ENCODE data around the gene NAT14.
"Not testable (repeated sequence)": the region's sequence is repeated elsewhere in the genome, so short reads cannot be mapped to it uniquely, and the experiment has no call there.

The NAT14 gene

DNA sequence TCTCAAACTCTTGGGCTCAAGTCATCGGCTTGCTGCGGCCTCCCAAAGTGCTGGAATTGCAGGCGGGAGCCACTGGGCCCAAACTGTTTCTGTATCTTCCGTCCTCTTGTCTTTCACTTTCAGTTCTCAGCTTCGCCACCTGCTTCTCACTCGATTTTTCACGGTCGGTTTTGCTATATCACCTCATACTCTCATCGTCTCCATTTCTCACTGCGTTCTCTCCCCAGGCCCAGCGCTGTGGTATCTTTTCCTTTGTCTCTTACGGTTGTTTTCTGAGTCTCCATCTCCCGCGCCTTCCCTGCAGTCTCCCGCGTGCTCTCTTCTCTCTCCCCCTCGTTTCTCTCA, 18.1 kb downstream of the NAT14 start:
- no peak for DNase-seq (ENCODE audit: low read depth)

DNA sequence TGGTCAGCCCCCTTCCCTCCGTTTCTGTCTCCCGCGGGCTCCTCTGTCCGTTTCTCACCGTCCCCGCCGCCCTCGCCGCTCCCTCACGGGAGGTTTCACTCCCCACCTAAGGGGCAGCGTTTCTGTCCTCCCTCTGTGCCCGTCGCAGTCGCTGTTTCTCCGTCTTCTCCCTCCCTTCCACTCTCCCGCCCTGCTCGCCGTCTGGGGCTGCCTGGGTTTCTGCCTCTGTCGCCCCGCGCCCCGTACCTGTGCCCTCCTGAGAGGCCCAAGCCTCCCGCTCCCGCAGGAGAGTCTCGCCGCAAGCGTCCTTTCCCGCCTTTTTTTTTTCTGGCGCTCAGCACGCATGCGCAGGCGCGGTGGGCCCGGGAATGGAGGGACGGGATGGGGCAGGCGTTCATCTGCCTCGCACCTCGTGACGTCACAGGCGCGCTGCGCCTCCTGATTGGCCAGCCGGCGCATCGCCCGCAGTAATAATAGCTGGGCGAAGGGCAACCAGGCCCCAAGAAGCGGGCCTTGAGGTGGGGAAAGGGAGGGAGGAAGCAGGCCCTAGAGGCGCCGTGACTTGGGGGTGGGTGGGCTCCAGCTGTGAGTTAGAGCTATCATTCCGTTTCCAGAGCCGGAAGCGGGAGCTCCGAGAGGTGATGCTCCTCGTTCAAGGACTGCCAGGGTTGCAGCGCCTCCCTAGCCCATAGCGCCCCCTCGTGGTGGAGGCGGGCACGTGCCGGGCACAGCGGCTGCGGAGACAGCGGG, 18.7 kb downstream of the NAT14 start:
- no peak for DNase-seq (ENCODE audit: low read depth)

DNA sequence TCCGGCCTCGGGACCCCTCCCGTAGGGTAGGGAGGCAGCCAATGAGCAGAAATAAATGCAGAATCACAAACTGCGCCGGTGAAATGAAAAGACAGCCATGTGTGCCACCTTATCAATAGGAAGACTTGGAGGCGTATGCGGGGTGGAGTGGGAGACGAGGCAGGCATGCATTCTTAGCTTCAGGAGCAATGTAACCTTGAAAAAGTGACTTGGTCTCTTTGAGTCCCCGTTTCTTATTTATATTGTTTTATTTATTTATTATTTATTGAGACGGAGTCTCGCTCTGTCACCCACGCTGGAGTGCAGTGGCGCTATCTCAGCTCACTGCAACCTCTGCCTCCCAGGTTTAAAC, 19.2 kb downstream of the NAT14 start:
- DNase-seq (ENCODE audit: low read depth), result no peak

DNA sequence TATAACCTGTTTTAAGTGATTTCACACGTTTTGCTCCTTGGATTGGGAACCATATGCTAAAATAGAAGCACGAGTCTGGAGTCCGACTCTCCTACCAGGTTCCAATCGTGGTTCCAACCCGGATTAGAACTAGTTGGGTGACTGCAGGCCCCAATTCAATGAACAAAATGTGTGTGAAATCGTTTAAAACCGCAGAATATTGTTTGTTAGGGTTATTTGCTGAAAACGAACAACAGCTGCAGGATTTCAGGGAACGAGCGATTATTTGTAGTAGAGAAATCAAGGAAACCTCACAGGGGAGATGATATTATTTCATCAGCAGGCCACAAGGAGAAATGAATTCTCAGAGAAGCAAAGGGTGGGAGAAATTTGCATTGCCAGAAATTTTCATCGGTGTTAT, 20.0 kb downstream of the NAT14 start:
- no peak for DNase-seq (ENCODE audit: low read depth)

DNA sequence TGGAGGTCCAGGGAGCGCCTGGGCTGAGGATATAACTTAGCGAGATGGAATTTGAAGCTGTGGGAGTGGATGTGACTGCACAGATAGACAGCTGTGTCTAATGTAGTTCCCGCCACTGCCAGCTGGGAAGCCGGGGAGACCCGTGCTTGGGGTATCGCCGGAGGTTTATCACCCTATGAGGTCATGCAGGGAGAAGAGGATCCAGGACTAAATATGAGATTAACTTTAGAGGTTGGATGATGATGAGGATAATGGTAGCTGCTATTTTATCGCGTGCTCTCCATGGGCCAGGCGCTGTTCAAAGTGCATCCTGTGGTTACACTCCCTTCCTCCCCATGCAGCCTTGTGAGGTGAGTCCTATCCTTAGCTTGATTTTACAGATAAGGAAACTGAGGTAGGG, 23.1 kb downstream of the NAT14 start:
- no peak for DNase-seq (ENCODE audit: low read depth)

DNA sequence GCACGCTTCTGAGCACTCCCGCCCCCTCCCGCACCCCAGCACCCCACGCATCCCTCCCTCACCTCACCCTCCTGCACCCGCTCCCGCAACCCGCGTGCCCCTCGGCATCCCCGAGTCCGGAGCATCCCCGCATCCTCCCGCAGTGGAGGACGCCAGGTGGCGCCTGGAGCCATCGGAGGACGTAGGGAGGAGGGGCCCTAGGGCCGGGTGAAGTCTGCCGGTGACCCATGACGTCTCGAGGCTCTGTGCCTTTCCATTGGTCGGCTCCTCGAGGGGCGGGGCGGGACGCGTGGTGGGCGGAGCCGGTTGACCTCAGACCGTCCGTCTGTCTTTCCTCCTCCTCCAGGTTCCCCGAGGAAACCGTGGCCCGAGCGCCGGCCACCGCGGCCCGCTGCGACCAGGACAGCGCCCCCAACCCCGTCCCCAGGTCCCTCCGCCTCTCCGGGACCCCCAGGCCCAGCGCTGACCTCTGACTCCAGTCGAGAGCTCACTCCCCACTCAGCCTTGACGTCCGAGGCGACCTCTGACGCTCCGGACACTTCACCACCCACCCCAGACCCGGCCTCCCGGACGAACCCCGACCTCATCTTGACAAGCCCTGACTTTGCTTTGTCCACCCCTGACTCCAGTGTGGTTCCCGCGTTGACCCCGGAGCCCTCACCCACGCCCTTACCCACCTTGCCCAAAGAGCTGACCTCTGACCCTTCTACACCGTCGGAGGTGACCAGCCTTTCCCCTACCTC, 32.1 kb downstream of the NAT14 start:
- DNase-seq (ENCODE audit: low read depth), result peak; percentile 35

DNA sequence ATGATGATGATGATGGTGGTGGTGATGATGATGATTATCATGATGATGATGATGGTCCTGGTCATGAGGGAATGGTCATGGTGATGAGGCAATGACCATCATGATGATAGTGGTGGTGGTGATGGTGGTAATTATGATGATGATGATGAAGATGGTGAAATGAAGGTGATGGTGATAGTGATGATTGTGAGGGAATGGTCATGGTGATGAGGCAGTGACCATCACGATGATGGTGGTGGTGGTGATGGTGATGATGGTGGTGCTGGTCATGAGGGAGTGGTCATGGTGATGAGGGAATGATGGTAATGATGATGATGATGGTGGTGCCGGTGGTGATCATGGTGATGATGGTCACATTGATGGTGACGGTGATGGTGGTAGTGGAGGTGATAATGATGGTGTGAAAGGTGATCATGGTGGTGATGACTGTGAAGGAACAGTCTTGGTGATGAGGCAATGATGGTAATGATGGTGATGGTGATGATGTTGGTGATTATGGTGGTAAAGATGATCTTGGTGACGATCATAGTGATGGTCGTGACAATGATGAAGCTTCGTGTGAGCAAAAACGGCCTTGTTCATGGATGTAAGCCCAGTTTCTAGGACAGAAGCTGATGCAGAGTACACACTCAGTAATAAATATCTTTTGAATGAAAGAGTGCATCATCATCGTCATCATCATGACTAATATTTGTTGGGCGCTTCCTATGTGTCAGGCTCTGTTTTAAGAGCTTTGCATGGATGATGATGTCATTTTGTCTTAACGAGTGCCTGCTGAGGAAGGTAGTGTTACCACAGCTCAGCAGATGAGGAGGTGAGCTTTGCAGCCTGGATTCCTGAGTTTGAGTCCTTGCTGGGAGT, 34.7 kb downstream of the NAT14 start:
- peak; percentile 70 for DNase-seq (ENCODE audit: low read depth)

DNA sequence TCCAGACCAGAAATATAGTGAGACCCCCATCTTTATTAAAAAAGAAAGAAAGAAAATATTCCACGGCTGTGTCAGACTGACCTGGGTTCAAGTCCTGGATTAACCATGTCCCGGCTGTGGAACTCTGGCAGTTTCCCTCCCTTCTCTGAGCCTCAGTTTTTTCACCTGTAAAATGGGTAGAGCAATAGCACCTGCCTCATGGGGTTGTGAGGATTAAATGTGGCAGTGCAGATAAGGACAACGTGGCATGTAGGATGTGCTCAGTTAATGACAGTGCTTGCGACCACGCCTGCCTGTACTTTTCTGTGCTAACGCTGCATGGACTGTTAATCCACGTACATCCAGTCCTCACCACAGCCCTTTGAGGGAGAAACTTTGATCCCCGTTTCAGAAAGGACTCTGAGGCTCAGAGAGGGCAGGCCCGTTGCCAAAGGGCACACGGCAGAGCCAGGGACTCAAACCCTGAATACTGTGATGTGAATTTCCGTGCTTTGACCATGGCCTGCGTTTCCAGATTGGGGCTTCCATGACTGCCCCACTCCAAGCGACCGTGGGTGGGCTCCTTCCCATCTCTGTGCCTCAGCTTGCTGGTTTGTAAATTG, 35.8 kb downstream of the NAT14 start:
- DNase-seq (ENCODE audit: low read depth), result no peak

DNA sequence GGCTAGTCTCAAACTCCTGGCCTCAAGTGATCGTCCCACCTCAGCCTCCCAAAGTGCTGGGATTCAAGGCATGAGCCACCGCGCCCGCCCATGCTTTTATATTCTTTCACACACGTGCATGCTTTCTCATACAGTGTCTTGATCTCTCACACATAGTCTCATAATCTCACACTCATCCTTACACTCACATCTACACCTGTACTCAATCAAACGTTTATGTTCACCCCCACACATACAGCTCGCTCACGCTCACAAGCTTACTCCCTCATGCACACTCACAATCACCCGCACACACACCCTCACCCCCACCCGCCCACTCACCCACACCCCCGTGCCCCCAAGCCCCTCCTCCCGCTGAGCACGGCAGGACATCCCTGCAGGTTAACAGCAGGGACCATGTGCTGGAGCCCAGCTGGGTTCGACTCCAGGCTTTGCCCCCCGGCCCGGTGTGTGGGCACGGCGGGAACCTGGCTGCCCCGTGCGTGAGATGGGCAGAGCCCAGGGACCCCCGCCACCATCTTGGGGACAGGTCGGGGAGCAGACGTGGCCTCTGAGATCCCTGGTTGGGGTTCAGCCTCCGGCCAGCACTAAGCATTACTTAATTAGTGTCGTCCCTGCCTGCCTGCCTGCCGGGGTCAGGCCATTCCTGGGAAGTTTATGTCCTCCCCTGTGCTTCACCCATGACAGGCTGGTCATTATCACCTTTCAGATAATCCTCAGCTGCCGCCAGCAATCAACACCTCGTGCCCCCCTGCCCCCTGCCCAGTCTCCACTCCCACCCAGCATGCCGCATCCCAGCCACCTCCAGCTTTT, 40.5 kb downstream of the NAT14 start:
- DNase-seq (ENCODE audit: low read depth), result no peak

DNA sequence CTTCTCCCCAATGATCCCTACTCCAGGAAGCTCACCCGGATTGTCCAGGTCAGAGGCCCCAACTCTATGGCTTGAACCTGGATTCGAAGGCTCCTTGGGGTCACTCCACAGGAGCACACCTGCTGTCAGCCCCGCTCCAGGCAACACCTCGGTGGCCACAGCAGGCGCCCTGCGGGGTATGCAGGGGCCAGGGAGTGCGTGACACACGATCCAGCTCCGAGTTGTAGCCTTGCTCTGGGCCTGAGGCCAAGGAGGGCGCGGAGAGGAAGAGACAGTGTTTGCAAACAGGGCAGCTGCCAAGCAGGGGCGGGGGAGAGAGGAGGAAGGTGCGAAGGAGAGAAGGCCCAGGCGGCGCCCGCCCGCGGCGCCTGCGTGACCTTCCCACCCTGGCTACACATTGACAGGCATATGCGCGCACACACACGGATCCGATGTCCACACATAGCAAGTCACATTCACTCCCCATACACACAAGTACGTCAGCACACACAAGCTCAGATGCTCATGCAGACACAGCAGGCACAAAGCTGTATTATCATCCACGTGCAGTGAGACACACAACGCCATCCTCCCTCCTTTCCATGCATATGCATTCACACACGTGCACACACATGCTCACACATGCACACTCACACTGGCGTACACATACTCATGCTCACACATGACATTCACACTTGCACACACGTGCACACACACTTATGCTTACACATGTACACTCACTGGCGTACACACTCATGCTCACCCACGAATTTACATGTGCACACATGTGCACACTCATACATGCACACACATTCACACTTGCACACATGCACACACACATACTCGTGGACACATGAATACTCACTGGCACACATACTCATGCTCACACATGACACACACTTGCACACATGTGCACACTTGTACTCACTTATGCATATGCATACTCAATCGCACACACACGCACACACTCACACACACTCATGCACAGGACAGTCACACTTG, 41.5 kb downstream of the NAT14 start:
- peak; percentile 20 for DNase-seq (ENCODE audit: low read depth)

DNA sequence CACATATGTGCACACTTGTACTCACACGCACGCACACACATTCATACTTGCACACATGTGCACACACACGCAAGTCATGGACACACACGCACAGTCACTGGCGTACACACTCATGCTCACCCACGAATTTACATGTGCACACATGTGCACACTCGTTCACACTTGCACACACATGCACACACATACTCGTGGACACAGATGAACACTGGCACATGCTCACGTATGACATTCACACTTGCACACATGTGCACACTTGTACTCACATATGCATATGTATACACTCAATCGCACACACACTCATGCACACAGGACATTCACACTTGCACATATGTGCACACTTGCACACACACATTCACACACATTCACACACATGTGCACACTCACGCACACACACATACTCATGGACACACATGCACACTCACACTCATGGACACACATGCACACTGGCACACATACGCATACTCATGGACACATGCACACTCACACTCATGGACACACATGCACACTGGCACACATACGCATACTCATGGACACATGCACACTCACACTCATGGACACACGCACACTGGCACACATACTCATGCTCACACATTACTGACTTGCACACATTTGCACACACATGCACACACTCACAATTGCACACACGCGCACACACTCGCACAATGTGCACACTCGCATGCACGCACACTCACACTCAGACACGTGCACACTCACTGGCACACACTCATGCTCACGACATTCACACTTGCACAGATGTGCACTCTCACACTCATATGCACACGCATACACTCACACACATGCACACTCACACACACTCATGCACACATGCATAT, 42.4 kb downstream of the NAT14 start:
- DNase-seq (ENCODE audit: low read depth), result no peak

DNA sequence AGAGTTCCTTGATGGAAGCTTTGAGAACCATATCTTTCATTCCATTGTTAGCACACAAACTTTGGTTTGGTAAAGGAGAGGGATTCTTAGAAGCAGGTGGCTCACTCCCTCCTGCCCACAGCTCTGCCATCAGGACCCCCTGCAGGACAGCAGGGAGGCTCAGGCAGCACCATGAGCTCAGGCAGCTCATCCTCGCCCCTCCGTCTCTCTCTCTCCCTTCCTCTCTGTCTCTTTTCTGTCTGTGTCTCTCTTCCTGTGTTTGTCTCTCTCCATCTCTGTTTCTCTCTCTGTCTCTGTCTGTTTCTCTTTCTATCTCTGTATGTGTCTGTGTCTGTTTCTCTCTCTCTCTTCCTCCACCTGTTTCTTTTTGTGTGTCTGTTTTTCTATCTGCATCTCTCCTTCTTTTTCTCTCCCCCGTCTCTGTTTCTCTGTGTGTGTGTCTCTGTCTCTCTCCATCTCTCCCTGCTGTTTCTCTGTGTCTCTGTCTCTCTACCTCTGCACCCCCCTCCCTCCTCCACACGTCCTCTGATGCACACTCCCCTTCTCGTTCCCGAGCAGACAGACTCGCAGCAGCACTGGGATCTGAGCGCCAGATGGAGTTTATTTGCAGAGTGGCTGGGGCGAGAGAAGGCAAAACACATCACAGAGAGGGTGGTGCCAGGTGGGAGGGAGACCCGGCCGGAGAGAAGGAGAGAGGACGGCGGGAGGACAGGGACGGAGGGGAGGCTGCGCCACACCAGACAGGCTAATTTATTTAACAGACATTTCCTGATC, 43.2 kb downstream of the NAT14 start:
- DNase-seq (ENCODE audit: low read depth), result no peak

DNA sequence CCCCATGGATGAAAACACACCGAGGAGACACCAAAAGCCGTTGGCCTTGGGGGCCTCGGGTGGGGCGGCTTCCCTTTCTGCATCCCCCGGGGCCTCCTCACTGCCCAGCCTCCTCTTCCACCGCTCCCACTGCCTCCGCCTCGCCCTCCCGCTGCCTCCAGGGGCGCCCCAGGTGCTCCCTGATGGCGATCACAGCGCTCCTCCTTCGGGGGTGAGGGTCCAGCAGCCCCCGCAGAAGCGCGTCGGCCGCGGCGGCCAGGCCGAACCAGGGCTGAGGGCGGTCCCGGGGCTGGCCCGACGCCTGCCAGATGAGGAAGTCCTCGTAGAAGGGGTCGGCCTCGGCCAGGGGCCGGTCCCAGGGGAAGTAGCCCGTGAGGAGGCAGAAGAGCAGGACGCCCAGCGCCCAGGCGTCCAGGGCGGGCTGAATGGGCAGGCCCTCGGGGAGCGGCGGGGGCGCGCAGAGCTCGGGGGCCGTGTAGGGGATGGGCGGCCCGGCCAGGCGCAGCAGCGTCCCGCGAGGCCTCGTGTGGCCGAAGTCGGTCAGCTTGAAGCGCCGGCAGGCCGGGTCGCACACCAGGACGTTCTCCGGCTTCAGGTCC, 44.7 kb downstream of the NAT14 start:
- DNase-seq (ENCODE audit: low read depth), result no peak

DNA sequence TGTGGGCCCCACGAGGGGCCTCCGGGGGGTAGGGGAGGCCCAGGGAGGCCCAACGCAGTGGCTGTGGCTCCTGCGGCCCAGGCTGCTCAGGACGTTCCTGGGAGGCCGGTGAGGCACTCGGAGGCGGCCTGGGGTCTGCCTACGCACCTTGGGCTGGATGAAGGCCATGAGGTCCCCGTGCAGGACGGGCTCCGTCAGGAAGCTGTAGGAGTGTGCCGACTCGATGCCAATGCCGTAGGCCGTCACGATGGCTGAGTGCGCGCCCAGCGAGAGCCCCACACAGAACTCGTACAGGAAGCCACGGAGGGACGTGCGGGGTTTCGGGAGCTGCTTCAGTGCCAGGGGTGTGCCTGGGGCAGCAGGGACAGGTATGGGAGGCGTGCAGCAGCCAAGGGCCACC, 46.0 kb downstream of the NAT14 start:
- DNase-seq (ENCODE audit: low read depth), result no peak

DNA sequence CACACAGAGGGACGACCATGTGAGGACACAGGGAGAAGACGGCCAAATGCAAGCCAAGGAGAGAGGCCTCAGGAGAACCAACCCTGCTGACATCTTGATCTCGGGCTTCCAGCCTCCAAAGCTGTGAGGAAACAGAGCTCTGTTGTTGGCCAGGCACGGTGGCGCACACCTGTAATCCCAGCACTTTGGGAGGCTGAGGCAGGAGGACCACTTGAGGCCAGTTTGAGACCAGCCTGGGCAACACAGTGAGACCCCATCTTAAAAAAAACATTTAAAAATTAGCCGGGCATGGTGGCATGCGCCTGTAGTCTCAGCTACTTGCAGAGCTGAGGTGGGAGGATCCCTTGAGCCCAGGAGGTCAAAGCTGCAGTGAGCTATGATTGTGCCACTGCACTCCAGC, 49.3 kb downstream of the NAT14 start:
- DNase-seq (ENCODE audit: low read depth), result not testable (repeated sequence)

DNA sequence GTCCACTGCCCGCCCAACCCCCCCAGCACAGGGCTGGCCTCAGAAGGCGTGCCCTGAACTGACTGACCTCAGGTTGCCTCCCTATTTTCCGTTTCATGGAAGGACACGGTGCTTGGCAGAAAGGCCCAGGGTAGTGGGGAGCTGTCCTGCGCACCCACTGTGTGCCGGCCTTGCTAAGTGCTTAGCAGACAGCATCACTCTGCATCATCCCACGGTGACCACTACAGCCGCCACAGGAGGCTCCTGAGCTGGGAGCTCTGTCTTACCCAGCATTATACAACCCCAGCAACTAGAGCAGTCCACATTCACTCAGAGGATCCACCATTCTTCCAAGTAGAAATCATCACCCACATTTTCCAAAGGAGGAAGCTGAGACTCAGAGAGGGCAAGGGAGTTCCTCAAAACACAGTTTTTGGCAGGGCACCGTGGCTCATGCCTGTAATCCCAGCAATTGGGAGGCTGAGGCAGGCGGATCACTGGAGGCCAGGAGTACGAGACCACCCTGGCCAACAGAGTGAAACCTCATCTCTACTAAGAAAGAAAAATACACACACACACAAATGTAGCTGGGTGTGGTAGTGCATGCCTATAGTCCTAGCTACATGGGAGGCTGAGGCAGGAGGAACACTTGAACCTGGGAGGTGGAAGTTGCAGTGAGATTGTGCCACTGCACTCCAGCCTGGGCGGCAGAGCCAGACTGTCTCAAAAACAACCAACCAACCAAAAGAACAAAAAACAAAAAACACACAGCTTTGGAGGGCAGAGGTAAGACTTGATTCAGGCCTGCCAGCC, 50.4 kb downstream of the NAT14 start:
- DNase-seq (ENCODE audit: low read depth), result no peak

DNA sequence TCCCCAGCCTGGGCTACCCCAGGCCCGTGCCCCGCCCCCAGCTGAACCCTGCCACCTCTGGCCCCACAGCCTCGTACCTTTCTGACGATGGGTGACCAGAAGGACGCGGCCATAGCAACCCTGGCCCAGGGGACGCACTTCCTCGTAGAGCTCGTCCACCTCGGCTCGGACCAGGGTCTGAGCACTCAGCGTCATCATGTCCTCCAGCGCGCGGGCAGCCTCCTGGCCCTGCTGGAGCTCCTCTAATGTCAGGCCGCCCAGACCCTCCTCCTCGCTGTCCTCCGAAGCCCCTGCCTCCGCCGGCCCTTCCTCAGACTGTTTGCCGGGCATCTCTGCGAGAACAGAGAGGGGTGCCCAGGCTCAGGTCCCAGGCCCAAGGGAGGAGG, 51.0 kb downstream of the NAT14 start:
- no peak for DNase-seq (ENCODE audit: low read depth)

DNA sequence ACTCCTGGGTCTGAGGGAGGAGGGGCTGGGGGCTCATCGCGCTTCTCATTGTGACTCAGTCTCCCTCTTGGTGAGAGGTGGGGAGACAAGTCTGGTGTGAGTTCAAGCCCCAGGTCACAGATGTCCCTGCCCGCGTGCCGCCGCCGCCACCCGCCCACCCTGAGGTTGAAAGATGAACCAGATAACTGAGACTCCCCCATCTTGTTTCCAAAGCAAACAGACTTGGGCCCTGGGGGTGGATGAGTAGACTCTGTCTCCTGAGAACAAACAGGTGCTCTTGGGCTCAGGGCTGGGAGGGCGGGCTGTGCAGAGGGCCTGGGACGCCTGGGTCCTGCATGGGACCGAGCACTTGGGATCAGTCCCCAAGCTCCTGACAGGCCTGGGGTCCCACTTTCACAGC, 51.4 kb downstream of the NAT14 start:
- no peak for DNase-seq (ENCODE audit: low read depth)

Measured in GM04503 (cell line).